Measurements from ENCODE around the gene SENP5. TPM values are rescaled to one million over a fixed set of nuclear protein-coding genes. Genes with fewer than 3 reads are reported as not detected.
"Not testable (repeated sequence)": the region's sequence is repeated elsewhere in the genome, so short reads cannot be mapped to it uniquely, and the experiment has no call there.

The SENP5 gene
- 44.4 to 47.3 TPM (median 46.5 TPM) in 3 replicates for total RNA-seq

GRCh38 chr3:196867507-196868296 lies at the start of gene SENP5:
Gene SENP5, plus strand, starts transcription at chr3:196867920. Its CDS starts 17,262 bp downstream, at chr3:196885182.
- Mint-ChIP-seq H3K36me3 (peaks cover 4% of the 10 kb centered on the region), H3K4me3 (peak within 1 kb of the TSS; percentile 98), H3K27me3 (ENCODE audit: low read depth) (no peaks in the 10 kb centered on the region), H3K9me3 (peaks cover 14% of the 10 kb centered on the region), H3K4me1 (peaks cover 18% of the 10 kb centered on the region), H3K27ac (peak within 1 kb of the TSS; percentile 99)
- DNase-seq (ENCODE audit: low spot score in 2 of 2, unreplicated experiment in 2 of 2) = peak; percentile 87 to 89
- no peak for TF ChIP-seq CTCF (IDR thresholded peaks at IDR 0.05; ENCODE audit: unreplicated experiment)

- Mint-ChIP-seq H3K9me3 (peaks cover 4% of the 10 kb centered on the region), H3K36me3 (peaks cover 50% of the 10 kb centered on the region), H3K4me1 (no peaks in the 10 kb centered on the region), H3K4me3 (no peak overlapping the region), H3K27me3 (ENCODE audit: low read depth) (no peaks in the 10 kb centered on the region), H3K27ac (no peak overlapping the region)
- no peak for TF ChIP-seq CTCF (IDR thresholded peaks at IDR 0.05; ENCODE audit: unreplicated experiment)
- DNase-seq (ENCODE audit: low spot score in 2 of 2, unreplicated experiment in 2 of 2) = no peak
These were observed 45.8 kb upstream of the SENP5 start for GRCh38 chr3:196821806-196822355.

GRCh38 chr3:196829651-196830050 lies 38.1 kb upstream of the SENP5 start:
- peaks cover 14% of the 10 kb centered on the region for H3K36me3 Mint-ChIP-seq
- H3K4me1 Mint-ChIP-seq; H3K4me3 Mint-ChIP-seq; H3K27me3 Mint-ChIP-seq (ENCODE audit: low read depth); DNase-seq (ENCODE audit: low spot score in 2 of 2, unreplicated experiment in 2 of 2); H3K27ac Mint-ChIP-seq; H3K9me3 Mint-ChIP-seq: not testable (repeated sequence)

- H3K4me1 Mint-ChIP-seq = no peaks in the 10 kb centered on the region
- no peak overlapping the region for H3K4me3 Mint-ChIP-seq
- no peaks in the 10 kb centered on the region for H3K27me3 Mint-ChIP-seq (ENCODE audit: low read depth)
- H3K36me3 Mint-ChIP-seq = peaks cover 5% of the 10 kb centered on the region
- no peak for TF ChIP-seq CTCF (IDR thresholded peaks at IDR 0.05; ENCODE audit: unreplicated experiment)
- H3K9me3 Mint-ChIP-seq = peaks cover 3% of the 10 kb centered on the region
- no peak overlapping the region for H3K27ac Mint-ChIP-seq
- no peak for DNase-seq (ENCODE audit: low spot score in 2 of 2, unreplicated experiment in 2 of 2)
These were observed 32.6 kb upstream of the SENP5 start for GRCh38 chr3:196835086-196835485.

- not testable (repeated sequence) for H3K27ac Mint-ChIP-seq; H3K9me3 Mint-ChIP-seq; H3K4me1 Mint-ChIP-seq; H3K4me3 Mint-ChIP-seq; DNase-seq (ENCODE audit: low spot score in 2 of 2, unreplicated experiment in 2 of 2); H3K36me3 Mint-ChIP-seq; H3K27me3 Mint-ChIP-seq (ENCODE audit: low read depth)
These were observed 31.1 kb upstream of the SENP5 start for GRCh38 chr3:196836626-196837025.

DNA sequence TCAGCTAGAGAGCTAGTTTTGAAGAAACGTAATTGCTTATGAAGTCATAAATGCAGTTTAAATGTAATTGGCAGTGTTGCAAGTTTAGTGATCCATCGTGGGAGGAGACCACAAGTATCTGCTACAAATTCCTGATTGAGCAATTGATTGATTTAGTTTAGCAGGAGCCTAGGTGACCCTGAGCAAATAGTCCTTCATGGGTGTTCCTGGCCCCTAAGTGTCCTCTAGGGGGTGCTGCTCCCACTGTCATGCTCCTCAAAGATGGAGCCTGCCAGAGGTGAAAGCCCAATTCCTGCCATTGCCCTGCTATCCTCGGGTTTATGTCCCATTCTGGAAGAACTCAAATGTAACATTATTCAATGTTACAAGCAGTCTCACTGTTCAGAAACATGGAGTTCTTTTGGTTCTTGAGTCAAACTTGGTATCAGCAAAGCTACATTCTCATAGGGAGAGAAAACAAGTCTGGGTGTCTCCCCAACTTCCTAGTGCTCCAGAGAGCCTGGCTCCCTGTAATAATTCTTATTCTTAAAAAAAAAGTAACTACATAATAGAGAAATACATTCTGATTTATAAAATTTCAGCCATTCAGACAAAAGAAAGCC lies 29.8 kb upstream of the SENP5 start:
- H3K4me3 Mint-ChIP-seq = no peak overlapping the region
- no peaks in the 10 kb centered on the region for H3K4me1 Mint-ChIP-seq
- H3K9me3 Mint-ChIP-seq = peaks cover 3% of the 10 kb centered on the region
- DNase-seq (ENCODE audit: low spot score in 2 of 2, unreplicated experiment in 2 of 2) = no peak
- no peak overlapping the region for H3K27ac Mint-ChIP-seq
- no peaks in the 10 kb centered on the region for H3K27me3 Mint-ChIP-seq (ENCODE audit: low read depth)
- peaks cover 2% of the 10 kb centered on the region for H3K36me3 Mint-ChIP-seq
- peak; percentile 20 for TF ChIP-seq CTCF (IDR thresholded peaks at IDR 0.05; ENCODE audit: unreplicated experiment)

DNA sequence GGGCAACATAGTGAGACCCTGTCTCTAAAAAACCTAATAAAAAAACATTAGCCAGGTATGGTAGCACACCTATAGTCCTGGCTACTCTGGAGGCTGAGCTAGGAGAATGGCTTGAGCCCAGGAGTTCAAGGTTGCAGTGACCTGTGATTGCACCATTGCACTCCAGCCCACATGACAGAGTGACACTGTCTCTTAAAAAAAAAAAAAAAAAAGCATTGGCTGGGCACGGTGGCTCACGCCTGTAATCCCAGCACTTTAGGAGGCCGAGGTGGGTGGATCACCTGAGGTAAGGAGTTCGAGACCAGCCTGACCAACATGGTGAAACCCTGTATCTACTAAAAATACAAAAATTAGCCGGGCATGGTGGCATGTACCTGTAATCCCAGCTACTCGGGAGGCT lies 28.4 kb upstream of the SENP5 start:
- not testable (repeated sequence) for H3K27ac Mint-ChIP-seq; H3K4me1 Mint-ChIP-seq; DNase-seq (ENCODE audit: low spot score in 2 of 2, unreplicated experiment in 2 of 2); H3K9me3 Mint-ChIP-seq; H3K36me3 Mint-ChIP-seq; H3K4me3 Mint-ChIP-seq; H3K27me3 Mint-ChIP-seq (ENCODE audit: low read depth)

All from mesothelial cell of epicardium (in vitro differentiated cells).